ENCODE results near the gene POLN. TPM values are rescaled to one million over a fixed set of nuclear protein-coding genes. Genes with fewer than 3 reads are reported as not detected.

The POLN gene
- total and polyA plus RNA-seq, 2 of the 4 experiments (the other 2 are of a cell fraction) = 0.63 to 0.72 TPM

DNA sequence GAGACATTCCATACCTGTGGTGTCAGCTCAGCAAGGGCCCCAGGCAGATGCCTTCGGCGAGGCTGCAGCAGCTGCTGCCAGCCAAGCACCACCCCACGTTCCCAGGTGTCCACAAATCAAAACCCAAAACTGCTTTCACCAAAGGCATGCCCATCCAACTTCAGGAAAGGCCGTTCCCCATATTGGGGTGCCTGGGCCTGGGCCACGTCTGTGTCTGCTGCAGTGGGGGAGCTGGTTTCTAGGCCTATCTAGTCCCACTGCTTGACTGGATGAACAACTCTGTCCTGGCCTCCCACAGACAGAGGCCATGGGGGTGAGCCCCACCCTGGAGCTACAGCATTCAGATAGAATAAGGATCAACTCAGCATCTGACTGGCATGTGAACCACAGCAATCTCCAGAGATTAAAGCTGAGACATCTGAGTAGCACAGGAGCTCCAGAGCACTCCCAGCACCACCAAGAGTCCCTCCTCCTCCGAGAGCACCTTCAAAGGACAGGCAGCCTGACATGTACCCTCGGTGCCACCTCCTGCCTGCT is 145.8 kb downstream of the POLN start:
- no peak overlapping the region for H2BK20ac ChIP-seq (ENCODE audit: low read depth, low read length)
- H2AK5ac ChIP-seq (ENCODE audit: low read depth, low read length) = no peak overlapping the region
- no peak overlapping the region for H3K9ac ChIP-seq (ENCODE audit: low read depth, low read length)
- peaks cover 12% of the 10 kb centered on the region for H3K9me3 ChIP-seq (ENCODE audit: control insufficient read depth, insufficient read depth, low read length)
- TF ChIP-seq FOS (IDR thresholded peaks at IDR 0.05; ENCODE audit: low read depth, low read length) (no peak), RFX5 (IDR thresholded peaks at IDR 0.05; ENCODE audit: low read depth, low read length) (no peak), MAZ (IDR thresholded peaks at IDR 0.05; ENCODE audit: borderline replicate concordance, low read depth, low read length) (no peak), MXI1 (IDR thresholded peaks at IDR 0.05; ENCODE audit: borderline replicate concordance, low read depth, low read length) (no peak), RAD21 (IDR thresholded peaks at IDR 0.05; ENCODE audit: low read length) (no peak), POLR2A (IDR thresholded peaks at IDR 0.05; ENCODE audit: low read depth, low read length) (no peak), CEBPB (IDR thresholded peaks at IDR 0.05; ENCODE audit: low read depth, low read length) (no peak)
- TF ChIP-seq, protein P1, sequence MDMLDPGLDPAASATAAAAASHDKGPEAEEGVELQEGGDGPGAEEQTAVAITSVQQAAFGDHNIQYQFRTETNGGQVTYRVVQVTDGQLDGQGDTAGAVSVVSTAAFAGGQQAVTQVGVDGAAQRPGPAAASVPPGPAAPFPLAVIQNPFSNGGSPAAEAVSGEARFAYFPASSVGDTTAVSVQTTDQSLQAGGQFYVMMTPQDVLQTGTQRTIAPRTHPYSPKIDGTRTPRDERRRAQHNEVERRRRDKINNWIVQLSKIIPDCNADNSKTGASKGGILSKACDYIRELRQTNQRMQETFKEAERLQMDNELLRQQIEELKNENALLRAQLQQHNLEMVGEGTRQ (IDR thresholded peaks at IDR 0.05; ENCODE audit: low read depth, low read length) = no peak
- TF ChIP-seq, protein P2, sequence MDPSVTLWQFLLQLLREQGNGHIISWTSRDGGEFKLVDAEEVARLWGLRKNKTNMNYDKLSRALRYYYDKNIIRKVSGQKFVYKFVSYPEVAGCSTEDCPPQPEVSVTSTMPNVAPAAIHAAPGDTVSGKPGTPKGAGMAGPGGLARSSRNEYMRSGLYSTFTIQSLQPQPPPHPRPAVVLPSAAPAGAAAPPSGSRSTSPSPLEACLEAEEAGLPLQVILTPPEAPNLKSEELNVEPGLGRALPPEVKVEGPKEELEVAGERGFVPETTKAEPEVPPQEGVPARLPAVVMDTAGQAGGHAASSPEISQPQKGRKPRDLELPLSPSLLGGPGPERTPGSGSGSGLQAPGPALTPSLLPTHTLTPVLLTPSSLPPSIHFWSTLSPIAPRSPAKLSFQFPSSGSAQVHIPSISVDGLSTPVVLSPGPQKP (IDR thresholded peaks at IDR 0.05; ENCODE audit: borderline replicate concordance, low read depth, low read length) = no peak
- intact Hi-C loops (cut with micrococcal nuclease) = no loop called here
- H3K56ac ChIP-seq (ENCODE audit: extremely low read depth, insufficient read depth, low read length) = no peak overlapping the region
- no peak overlapping the region for H2AFZ ChIP-seq (replicated peaks; ENCODE audit: low read length, poor library complexity)
- H3K4me3 ChIP-seq (ENCODE audit: insufficient read depth, low read depth, low read length) = no peak overlapping the region
- no peaks in the 10 kb centered on the region for H3K9me1 ChIP-seq (ENCODE audit: insufficient read depth, low read length)
- no peak overlapping the region for H2AK9ac ChIP-seq (replicated peaks; ENCODE audit: low read depth, low read length, poor library complexity)
- peaks cover 9% of the 10 kb centered on the region; the same call in 1 of the 2 replicates for H3K27me3 ChIP-seq (ENCODE audit: control insufficient read depth, insufficient read depth, low read length)
- no peak overlapping the region for H3K14ac ChIP-seq (replicated peaks; ENCODE audit: low read depth, low read length)
- no peak overlapping the region for H3K27ac ChIP-seq (ENCODE audit: insufficient read depth, low read length)
- in situ Hi-C loops (cut with MboI; ENCODE audit: low sequenced_read_pairs) = no loop called here
- no peak overlapping the region for H3K4ac ChIP-seq (ENCODE audit: low read depth, low read length)
- H3K4me1 ChIP-seq (ENCODE audit: control insufficient read depth, insufficient read depth, low read length) = 0 out of 2 replicates have a peak, but pooled peaks cover 1% of the 10 kb centered on the region
- H2BK120ac ChIP-seq (ENCODE audit: low read depth, low read length) = no peak overlapping the region
- DNase-seq (no peak), ATAC-seq (ENCODE audit: low read depth) (no peak)
- H3K23ac ChIP-seq (ENCODE audit: low read depth, low read length) = no peak overlapping the region
- H3K36me3 ChIP-seq (ENCODE audit: control insufficient read depth, insufficient read depth, low read length) = no peaks in the 10 kb centered on the region
- H4K20me1 ChIP-seq (ENCODE audit: insufficient read depth, low read length) = no peaks in the 10 kb centered on the region
- H3K18ac ChIP-seq (ENCODE audit: low read depth, low read length) = no peak overlapping the region
- ChIA-PET CTCF (no interaction called here), POLR2A (ENCODE audit: unreplicated experiment) (no interaction called here)
- H4K8ac ChIP-seq (ENCODE audit: low read depth in 2 of 2, low read length in 2 of 2) = no peak overlapping the region
- H2BK5ac ChIP-seq (ENCODE audit: low read depth, low read length, poor library complexity, severe bottlenecking) = no peak overlapping the region
- dilution Hi-C loops (cut with HindIII; ENCODE audit: low sequenced_read_pairs, unreplicated experiment) = no loop called here
- H3K79me1 ChIP-seq (ENCODE audit: low read depth in 1 of 2, low read length in 2 of 2) = no peaks in the 10 kb centered on the region
- H3K4me2 ChIP-seq (ENCODE audit: low read depth, low read length) = no peak overlapping the region
- BruUV-seq (replicated peaks) = no TSS peak
- no peak overlapping the region for H2BK15ac ChIP-seq (ENCODE audit: low read depth, low read length)
- H4K5ac ChIP-seq (ENCODE audit: low read depth, low read length) = no peak overlapping the region
- WGBS, 2 experiments (ENCODE audit: extremely low coverage in 2 of 2, insufficient read length in 1 of 2) = no CpG with 5 or more reads among the region's 7 CpGs
- H4K91ac ChIP-seq (ENCODE audit: insufficient read depth, low read depth, low read length) = no peak overlapping the region

All from IMR-90 (cell line).